SU-DHL-6 (cell line): ENCODE data around the gene EIF4G1.

ENCODE experiments used
- EZH2phosphoT487 ChIP-seq: fragments of 200-600 bp; sonication (generic), shearing (Covaris generic); conservative IDR thresholded peaks from 2 replicates; pipeline ENCODE4 v1.6.1; 2018; ENCODE audit warnings: mild to moderate bottlenecking, antibody characterized with exemption, low read length, moderate library complexity, mixed read lengths
- TF ChIP-seq, protein P1 (sequence below): fragments of 200-600 bp; sonication (generic); IDR thresholded peaks from one replicate; pipeline ENCODE4 v1.5.1; 2017; ENCODE audit warnings: antibody characterized with exemption, mild to moderate bottlenecking, low read length, moderate library complexity; ENCODE audit not compliant: insufficient read depth, poor library complexity, severe bottlenecking

DNA sequence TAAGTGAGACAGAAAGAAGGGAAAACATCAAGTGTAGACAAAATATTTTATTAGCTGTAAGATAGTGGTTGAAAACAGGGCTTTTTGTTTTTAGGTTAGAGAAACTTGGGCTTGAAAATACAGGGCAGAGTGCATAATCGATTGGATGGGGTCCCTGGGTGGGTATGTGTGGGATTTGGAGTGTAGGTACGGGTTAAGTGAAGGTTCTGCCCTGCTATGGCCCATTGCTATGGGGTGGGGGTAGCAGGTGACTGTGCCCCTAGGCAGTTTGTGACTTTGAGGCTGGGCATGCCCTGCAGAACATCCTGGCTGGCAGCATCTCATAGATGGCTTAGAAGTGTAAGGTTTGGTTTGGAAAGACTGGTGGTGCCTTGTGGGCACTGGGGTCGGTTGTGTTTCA is 19.3 kb downstream of the EIF4G1 start:
- TF ChIP-seq, protein P1, sequence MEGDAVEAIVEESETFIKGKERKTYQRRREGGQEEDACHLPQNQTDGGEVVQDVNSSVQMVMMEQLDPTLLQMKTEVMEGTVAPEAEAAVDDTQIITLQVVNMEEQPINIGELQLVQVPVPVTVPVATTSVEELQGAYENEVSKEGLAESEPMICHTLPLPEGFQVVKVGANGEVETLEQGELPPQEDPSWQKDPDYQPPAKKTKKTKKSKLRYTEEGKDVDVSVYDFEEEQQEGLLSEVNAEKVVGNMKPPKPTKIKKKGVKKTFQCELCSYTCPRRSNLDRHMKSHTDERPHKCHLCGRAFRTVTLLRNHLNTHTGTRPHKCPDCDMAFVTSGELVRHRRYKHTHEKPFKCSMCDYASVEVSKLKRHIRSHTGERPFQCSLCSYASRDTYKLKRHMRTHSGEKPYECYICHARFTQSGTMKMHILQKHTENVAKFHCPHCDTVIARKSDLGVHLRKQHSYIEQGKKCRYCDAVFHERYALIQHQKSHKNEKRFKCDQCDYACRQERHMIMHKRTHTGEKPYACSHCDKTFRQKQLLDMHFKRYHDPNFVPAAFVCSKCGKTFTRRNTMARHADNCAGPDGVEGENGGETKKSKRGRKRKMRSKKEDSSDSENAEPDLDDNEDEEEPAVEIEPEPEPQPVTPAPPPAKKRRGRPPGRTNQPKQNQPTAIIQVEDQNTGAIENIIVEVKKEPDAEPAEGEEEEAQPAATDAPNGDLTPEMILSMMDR, result no peak
- TF ChIP-seq EZH2phosphoT487, result no peak
